Activated CD8-positive, alpha-beta memory T cell treated with anti-CD3 and anti-CD28 coated beads, Interleukin-2, amount 50 U/mL, for 1 hour (primary cell): ENCODE results near the gene PEX5L.
"Not testable (repeated sequence)": the region's sequence is repeated elsewhere in the genome, so short reads cannot be mapped to it uniquely, and the experiment has no call there.

Experiments
- DNase-seq: peaks from one replicate; pipeline ENCODE4 v3.0.0-alpha.2; 2020; ENCODE audit errors: extremely low read depth

Gene PEX5L

DNA sequence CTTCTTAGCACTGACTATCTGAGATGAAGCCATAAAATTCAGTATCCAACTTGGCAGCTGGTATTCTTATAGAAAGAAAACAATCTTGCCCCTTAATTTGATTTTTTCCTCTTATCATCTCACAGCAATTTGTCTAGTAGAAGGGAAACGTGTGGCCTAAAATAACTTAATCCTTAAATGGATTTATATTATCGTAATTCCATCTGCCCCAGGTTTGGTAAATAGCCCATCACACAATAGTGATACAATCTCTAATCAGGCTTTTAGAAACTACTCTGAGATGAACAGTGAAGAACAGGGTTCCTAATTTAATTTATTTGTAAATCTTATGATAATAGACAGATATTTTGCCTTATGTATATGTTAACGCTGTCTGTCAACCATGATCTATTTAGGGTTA lies 24.8 kb downstream of the PEX5L start:
- no peak for DNase-seq

DNA sequence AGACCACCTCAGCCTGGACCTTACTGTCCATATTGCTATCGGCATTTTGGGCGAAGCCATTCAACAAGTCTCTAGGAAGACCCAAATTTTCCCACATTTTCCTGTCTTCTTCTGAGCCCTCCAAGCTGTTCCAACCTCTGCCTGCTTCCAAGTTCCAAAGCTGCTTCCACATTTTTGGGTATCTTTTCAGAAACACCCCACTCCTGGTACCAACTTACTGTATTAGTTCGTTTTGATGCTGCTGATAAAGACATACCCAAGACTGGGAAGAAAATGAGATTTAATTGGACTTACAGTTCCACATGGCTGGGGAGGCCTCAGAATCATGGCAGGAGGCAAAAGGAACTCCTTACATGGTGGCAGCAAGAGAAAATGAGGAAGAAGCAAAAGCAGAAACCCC lies 28.4 kb downstream of the PEX5L start:
- not testable (repeated sequence) for DNase-seq

DNA sequence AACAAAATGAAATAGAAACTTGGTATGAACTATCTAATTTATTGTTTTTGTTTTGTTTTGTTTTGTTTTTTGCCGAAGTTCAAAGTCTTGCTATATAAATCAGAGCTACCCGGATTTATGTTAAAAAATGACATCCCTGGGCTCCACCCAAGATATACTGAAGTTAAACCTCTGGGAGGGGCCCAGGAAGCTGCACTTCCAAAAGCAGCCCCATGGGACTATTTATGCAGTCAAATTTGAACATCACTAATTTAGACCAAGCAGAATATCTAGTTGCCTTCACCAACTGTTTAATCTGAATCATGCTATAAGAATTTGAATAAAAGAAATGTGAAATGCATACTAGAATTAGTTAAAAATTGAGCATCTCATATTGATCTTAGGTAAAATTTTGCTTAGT lies 32.2 kb downstream of the PEX5L start:
- DNase-seq: no peak

DNA sequence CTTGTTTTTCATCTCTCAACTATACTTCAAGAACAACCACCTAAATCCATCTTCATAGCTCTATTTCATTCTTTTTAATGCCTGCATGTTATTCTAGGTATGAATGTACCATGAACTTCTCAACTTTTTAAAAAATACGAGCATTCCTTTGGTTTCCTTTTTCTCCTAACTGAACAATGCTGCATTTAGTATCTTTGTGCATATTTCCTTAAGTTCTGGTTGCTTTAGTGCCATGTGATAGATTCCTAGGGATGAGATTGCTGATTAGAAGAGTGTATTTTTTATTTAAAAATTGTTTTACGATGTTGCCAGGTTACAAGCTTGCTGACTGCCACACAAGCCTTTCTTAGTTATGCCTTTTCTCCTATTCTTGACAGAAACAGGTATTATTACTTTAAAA lies 34.7 kb downstream of the PEX5L start:
- DNase-seq: no peak

DNA sequence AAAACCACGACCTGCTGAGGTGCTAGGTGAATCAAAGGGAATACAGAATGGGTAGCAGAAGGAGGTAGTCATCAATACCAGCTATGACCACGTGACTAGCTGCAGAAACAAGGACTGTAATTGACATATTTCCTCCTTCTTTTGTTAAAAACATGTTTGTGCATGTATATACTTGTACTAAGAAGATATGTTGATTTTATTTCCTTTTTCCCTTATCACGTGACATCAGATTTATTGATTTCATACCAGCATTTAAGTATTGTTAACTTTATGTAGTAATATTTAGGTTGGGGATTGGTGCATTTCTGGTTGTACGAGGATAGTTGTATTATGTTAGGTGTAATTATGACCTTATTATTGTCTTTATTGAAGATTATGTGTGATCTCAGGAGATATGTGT lies 36.2 kb downstream of the PEX5L start:
- DNase-seq: no peak

DNA sequence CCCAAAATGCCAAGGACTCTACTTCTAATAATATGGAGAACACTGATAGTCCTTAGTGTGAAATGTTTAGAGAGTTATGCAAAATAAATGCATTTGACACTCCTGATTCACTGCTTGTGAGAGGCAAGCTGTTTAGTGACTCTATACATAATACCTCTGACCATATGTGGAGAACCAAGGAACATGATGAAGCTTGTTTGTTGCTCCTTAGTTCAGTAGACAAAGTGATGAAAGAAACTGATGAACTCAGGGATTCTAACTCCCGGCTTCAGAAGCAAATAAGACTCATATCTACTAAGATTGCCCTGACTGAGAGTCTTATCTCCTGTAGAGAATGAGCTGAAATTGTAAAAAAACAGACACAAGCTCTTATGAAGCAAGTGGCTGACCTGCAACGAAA lies 41.3 kb downstream of the PEX5L start:
- no peak for DNase-seq

DNA sequence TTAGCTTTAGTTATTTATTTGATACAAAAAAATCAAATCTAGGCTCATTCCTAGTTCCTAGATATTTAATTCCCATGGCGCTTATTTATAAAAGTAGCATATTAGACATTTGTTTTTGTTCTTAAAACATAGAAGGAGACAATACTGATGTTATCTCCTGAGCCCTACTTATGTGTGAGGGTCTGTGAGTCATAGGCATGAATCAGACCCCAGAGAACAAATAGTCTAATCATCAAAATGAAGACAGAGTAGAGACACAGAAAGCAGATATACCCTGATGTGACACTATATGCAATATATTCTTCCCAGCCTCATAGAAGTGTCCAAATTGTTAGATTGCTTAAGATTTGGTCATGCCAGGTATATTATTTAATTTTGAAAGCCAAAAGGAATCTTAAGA lies 44.9 kb downstream of the PEX5L start:
- DNase-seq: no peak

DNA sequence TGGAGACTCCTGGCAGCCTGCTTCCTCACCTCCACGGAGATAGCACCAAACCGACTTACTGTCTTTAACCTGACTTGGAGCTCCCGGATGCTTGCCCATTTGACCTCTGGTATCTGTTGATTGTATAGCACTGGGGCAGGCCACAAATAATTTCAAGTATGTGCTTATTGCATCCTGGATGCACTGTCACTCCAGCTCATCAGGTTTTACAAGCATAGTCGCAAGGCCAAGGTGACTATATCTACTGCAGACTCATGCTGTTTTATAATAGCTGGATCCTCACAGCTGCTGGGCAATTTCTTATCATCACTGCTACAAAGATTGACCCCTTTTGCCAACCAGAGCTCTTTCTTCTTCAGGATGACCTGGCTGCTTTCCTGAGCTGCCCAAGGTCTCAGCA lies 45.6 kb downstream of the PEX5L start:
- DNase-seq: no peak

DNA sequence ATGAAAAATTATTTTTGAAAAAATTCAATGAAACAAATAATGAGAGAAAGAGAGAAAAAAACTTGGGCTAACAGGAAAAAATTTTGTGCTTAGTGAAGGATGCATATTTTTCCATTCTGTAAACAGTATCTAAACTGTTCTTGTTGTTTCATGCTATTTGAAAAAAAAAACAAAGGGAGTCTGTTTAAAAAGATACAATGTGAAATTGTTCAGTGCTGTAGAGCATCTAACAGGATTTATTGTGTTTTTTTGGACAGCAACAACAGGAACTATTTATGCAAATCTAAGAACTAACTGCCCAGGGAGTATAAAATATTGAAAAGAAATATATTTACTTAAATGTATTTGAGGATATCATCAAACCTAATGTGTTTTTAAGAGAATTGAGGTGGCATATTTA lies 55.1 kb downstream of the PEX5L start:
- DNase-seq: no peak

DNA sequence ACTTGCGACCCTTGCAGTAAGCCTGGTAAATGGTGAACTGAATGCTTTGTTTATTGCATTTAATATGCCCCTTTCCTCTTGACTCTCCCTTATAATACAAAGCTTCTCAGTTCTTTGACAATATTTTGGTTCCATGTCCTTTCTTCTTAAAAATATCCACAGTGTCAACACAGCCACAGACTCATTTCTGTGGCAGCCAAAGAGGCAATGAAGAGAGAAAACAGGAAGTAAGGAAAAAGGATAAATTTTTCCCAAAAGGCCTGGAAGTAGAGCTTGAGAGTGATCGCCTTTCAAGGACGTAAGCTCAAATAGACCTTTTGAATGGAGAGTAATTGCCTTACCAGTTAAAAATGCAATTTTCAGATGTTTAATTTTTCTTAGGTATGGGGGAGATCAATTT lies 59.4 kb downstream of the PEX5L start:
- DNase-seq: no peak

DNA sequence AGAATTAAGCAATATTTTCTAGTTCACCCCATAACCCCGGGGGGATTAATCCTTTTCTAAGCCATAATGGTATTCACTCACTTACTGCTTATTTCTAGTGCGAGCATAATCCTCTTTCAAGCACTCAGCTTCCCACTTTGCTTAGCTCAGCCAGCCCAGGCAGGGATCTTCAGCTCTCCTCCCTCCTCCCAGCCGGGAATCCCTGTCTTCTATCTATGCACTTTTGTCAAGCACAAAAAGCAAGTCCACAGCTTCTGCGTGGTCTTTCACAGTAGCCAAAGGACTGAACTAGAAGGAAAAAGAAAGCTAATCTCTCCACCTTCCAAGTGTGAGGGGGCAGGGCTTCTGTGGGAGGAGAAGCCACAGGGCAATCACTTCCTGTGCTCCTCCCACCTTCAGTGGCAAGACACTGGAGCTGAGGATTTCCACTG lies 62.8 kb downstream of the PEX5L start:
- no peak for DNase-seq

DNA sequence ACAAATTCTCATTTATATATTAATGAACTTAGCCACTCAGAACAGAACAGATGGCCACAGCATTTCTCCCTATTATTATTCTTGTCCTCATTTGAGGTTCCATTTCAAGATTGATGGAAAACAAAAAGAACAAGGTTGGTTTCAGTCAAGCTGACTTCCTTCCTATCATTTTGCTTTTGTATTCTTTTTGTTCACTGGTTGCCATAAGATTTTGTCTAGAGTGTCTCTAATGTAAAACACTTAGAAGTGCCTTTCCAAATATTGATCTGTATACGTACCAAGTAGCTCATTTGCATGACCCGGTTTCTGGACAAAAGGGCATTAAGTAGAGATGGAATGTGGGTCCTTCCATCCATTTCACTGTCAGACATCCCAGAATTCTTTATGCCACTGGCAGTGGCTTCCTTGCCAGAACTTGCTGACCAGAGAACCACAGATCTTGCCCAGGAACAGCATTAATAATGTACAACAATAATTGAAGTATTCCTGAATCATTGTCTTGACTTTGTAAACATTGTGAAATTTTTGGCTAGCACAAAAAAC lies 63.8 kb downstream of the PEX5L start:
- DNase-seq: no peak

DNA sequence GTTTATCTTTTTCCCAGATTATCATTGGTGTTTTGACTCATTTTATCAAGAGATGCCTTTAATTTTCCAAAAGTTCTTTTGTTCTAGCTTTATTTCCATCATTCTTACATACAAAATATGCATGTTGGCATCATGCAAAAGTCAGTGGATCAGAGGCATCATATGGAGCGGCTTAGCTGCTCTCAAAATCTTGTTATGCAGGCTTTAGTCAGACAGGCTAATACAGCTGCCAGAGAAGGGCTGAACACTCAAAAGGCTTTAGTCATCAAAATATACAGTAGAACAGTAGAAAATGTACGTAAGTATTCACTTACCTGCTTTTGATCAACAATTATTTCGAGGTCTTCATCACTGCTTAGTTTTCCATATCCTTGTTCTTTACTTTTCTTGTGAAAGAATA lies 65.5 kb downstream of the PEX5L start:
- DNase-seq: no peak

DNA sequence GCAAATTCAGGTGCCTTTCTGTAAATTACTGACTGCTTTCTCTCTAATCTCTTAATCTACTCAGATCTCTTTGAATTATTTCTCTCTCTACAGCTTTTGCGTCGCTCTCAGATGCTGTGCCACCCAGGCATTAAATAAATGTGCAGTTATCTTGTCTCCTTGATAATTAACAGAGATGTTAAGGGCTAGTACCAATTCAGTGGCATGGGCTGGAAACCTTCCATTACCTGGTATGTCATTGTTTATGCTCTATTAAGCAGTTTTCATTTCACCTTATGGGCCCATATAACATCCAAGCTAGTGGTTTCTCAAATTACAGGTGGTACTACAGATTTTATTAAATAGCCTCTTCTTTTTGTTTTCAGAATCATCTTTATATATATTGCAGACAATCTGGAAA lies 66.0 kb downstream of the PEX5L start:
- DNase-seq: no peak

DNA sequence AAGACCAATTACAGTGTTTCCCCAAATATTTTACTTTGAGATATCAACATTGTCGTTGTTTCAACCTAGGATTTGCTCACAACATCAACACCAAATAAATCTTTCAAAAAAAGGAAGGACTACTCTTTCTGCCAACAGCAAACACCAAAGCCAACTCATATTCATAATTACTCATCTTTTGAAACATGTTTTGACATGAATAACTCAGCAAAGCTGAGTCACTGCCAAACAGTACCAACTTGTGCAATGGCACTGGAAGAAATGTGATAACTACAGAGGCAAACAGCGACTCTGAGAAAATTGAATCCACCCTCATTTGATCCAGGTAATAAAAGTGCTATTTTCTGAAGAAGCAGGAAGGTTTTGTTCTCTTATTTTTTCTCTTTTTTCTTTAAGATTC lies 67.2 kb downstream of the PEX5L start:
- DNase-seq: no peak

DNA sequence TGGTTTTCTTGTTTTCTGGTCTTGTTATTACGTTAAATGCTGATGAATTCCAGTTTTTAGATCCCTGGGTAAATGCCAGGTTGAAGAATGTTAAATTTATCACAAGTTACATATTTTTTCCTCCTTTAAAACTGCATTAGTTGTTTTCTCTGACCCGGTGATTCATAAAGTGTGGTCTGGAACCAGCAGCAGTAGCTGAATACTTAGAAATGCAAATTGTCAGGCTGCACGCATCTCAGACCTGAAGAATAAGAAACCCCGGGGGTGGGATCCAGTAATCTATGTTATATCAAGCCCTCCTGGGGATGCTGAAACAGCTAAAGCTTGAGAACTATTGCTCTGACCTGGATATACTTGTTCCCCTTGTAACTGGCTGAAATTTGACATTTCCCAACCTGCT lies 69.1 kb downstream of the PEX5L start:
- no peak for DNase-seq

DNA sequence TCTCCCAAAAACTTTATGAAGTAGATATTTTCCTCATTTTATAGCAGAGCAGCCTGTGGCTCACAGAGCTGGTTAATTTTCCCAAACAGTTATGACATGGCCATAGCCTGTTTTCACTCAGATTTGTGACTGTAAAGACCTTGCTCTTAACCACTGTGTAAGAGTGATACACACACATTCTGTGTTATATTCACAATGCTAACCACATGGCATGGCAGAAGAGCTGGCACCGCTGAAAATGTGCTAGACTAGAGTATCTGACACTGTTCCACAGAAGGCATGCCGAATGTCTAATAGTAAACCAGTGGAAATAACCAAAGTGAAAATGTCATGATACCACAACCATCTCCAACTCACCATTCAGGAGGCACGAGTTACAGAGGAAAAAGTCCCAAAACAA lies 71.8 kb downstream of the PEX5L start:
- DNase-seq: no peak

DNA sequence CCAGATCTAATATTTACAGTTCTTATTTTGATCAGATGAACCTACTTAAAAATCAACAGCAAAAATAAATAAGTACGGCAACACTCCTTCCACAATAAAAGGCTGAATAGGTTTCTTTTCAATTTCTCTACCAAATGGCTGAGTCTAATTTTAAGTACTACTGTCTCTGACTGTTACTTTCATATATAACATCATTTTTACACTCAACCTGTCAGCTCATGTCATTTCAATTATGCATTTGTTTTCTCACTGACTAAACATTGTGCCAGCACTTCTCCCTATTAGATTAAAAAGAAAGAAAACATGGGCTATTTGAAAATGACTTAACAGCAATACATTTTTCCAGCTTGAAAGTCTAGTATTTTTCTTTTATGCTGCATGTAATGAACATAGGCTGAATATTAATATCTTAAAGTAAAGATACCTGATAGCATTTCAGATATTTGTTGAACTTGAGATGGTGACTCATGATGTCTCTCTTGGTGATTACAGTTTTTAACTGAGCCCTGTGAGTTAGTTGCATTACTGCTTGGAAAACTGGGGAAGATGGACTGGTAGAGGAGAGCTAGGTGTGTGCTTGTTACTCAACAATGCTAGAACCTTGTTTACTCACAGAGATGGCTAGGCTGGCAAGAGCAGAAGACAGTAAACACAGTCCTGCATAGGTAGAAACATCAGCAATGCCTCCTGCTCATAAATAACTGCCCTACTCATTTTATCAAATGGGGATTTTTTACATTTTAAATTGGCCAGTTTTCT lies 73.9 kb downstream of the PEX5L start:
- DNase-seq: no peak

DNA sequence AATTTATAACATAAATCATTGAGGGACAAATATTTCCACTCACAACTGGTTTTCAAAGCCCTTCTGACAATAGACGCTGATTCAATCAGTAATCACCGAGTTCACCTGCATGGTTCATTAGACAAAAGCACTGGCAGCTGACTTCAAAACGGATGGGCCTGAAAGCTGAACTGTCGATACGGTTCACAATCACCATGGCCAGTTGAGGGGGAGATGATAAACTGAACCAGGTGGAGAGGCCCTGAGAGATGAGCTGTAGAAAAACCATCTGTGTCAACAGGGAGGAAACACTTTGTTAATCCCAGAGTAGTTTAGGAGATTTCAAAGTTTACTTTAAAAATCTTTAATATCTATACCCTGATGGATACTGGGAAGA lies 75.0 kb downstream of the PEX5L start:
- no peak for DNase-seq

DNA sequence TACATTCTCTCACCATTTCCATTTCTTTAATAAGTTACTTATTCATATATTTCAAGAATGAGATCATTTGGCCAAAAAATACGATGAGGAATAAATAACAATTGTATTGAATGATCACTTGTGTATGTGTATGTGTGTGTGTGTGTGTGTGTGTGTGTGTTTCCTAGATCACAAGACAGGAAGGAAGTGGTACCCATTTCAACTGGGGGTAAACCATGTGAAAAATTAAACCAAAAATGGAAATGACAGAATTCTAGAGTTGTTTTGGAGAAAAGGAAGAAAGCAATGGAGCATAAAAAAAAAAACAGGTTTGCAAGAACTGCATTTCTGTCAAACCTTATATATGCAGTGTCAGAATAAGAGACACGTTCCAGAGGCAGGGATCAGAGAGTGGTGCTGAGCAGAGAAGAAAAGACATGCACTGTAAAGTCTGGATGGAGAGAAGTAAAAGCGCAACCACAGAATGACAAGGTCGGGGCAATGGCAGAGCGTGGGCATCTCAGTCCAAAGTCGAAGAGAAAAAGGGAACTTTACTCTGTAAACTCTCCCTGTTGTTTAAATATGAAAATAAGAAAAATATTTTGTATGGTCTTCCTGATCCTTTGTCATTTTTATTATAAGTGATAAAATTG lies 75.5 kb downstream of the PEX5L start:
- no peak for DNase-seq

DNA sequence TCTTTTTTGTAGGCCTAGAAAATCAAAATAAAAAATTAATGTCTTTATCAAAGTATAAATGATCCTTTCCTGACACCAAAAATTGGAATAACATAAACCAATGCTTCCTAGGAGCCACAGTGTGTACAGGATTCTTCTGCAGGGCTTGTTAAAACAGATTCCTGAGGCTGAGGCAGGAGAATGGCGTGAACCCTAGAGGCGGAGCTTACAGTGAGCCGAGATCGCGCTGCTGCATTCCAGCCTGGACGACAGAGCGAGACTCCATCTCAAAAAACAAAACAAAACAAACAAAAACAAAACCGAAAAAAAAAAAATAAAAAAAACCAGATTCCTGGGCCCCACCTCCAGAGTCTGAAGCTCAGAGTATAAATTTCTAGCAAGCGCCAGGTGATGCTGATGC lies 78.0 kb downstream of the PEX5L start:
- no peak for DNase-seq

DNA sequence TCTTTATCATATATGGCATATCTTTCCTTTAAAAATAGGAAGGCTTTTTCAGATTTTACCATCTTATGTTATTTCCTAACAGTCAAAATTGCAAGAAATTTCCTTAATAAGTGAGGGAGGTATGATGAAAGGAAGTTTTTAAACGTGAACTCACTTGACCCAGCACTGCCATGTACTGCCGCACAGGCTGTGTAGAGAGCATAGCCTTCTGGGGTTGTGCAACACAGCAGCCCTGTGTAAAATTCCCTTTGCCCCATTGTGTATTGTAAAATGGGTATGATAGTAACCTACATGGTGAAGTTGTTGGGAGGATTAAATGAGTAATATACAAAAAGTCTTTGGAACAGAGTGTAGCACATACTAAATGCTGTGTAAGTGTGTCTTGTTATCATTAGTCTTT lies 78.6 kb downstream of the PEX5L start:
- no peak for DNase-seq

DNA sequence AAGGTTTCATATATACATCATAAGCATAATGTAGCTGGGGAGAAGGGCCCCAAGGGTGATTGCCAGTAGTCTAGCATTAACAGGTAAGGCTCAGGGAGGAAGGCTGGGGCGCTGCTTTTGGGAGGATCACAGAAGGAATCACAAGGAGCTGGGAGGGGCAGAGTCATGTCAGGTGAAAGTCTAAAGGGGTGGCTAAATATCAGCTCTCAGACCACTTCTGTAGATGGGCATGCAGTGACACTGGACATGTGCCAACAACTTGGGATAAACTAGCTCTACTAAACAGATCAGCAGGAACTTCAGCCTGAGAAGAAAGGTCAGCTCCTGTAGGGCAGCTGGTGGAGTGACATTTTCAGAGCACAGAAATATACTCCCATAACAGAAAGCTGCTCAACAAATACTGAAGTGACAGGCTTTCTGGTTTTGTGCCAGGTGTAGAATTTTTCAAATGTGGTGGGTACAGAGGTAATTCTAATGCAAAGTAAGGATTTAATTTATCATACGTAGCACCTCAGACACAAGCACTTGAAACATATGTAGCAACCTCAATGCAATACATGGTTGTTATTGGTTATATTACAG lies 79.4 kb downstream of the PEX5L start:
- DNase-seq: no peak
